CD4-positive, alpha-beta T cell treated with Interleukin-17A for 4 hours (primary cell): ENCODE data around the gene RPS6KA5.

Experiments used
- DNase-seq: peaks from one replicate; pipeline ENCODE4 v3.0.0-alpha.2; 2020; ENCODE audit warnings: mixed read lengths

Gene RPS6KA5

DNA sequence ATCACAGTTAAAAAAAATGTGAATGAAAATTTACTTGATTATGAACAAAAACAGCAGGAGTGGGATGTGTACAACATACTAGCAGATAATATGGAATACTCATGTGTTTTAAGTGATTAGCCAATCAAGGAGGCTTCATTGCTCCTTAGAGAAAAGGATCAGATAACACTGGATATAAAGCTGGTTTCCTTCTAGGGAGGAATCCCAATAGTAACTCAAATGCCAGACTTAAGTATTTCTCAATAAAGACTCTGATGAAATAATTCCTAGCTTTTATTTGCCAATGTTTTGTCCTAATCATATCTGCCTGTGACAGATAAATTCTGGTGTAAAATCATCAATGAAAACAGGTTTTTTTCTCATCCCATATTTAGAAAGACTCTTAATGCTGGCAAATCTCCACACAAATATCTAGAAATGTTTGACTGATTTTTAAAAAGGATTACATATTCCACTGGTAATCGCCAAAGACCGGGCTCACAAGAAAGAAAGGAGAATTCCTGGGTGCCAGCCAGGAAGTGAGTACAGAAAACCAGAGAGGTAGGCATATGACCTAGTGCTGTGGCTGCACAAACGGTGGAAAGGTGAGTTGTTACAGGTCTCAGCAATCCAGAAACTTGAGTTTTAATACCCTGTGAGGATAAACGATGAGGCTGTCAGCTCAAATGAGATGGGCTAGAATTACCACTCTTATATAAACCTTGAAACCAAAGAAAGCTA is 135.7 kb downstream of the RPS6KA5 start:
- no peak for DNase-seq

DNA sequence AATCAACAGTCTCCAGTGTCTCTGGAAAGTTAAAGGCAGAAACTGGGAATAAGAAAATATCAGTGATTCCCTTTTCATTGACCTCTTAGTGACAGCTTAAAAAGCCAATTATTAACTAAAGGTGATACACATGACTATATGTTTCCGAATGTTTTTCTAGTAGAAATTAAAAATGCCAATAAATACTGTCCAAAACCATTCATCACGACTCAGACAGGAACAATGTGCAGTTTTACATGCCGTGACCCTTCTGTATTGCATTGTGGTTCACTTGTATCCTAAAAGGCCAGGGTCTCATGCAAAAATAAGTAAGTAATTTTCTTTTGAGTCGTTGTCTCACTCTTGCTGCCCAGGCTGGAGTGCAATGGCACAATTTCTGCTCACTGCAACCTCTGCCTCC is 138.3 kb downstream of the RPS6KA5 start:
- DNase-seq: no peak

DNA sequence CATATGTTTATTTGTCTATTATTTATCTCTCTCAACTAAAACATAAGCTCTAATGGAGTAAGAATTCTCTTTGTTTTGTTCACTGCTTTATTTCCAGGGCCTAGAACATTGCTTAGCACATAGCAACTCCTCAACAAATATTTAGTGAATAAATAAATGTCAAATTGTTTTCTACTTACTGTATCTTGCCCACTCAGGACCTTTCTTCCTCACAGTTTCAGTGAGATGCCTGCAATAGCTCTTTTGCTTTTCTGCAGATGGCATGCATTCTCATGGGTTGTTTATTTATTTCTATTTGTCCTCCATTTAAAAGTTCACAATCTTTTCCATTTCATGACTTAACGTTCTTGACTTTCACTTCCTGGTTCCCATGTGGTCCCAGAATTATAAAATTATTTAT is 149.3 kb downstream of the RPS6KA5 start:
- no peak for DNase-seq

DNA sequence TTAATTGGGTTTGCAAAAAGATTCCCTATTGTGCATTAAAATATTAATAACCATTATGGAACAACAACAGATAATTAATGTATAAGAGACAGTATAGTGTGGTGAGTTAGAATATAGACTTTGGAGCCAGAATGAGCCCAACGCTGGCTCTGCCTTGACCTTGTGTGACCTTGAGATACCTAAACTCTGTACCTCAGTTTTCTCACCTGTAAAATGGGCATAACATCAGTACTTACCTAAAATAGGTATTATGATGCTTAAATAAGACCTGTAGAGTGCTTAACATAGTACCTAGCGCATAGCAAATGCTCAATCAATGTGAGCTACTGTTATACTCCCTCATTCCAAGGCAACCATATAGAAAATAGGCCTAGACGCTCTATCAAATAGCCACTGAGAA is 153.3 kb downstream of the RPS6KA5 start:
- DNase-seq: no peak

DNA sequence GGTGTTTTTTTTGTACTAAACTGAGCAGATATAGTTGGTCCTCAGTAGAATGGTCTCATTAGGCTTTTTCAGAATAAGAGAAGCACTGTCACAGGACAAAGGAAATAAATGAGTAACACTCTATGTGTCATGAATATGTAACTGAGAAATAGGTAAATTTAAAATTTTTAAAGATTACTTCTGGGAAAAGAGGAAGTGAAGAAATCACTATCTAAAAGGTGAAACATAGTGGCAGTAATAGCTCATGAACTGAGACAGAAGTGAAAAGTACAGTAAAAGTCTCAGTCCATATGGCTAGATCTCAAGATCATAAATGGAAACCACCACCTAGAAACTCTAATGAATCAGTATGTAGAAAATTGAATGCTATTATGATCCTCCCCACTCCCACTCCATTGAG is 154.9 kb downstream of the RPS6KA5 start:
- no peak for DNase-seq

DNA sequence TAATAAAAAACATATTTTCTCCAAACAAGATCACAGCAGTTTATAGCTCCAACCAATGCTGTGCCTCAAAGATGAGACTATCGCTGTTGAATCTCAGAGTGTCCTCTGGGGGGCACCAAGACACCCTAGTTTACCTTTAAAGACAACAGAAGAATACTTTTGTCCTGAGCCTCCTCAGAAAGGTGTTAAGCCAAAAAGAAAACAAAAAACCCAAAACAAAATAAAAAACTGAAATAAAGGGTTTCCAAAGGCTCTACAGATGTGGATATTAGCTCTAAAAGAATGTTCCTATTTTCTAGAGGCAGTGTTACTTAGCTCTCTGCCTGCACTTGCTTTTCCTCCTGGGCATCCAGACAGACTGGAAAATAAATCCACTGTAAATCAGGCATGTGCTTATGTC is 157.3 kb downstream of the RPS6KA5 start:
- peak; percentile 73 for DNase-seq

DNA sequence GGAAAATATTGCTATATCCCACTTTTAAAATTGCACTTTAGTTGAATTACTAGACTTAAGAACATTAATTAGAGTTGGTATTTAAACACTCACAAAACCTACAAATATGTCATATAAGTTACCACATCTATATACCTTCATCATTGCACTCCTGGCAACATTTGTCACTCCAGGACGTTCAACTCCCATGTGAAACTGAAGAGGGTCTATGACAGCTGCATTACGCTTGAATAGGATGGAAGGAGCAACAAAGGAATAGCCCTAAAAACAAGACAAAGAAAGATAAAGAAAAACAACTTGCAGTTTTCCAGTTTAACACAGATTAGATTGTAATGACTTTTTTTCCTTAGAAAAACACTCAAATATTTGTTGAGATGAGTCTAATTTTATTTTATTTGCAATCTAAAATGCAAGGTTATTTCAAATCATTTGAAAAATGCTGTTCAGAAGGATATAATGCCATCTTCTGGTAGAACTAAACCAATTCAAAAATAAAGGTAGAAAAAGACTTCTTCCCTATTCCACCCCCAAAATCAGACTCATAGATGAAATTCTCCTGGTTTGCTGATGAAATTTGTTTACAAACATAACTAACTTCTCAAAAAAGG is 159.9 kb downstream of the RPS6KA5 start:
- no peak for DNase-seq

DNA sequence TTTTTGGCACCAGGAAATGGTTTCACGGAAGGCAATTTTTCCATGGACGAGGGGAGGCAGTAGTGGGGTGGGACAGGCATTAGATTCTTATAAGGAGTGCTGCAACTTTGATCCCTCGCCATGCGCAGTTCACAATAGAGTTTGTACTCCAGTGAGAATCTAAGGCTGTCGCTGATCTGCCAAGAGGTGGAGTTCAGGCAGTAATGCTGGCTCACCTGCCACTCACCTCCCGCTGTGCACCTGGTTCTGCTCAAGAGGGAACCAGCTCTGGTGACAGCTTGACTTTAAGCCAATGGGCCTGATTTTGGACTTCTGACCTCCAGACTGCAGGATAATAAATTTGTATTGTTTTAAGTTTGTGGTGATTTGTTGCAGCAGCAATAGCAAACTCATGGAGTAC is 163.4 kb downstream of the RPS6KA5 start:
- no peak for DNase-seq

DNA sequence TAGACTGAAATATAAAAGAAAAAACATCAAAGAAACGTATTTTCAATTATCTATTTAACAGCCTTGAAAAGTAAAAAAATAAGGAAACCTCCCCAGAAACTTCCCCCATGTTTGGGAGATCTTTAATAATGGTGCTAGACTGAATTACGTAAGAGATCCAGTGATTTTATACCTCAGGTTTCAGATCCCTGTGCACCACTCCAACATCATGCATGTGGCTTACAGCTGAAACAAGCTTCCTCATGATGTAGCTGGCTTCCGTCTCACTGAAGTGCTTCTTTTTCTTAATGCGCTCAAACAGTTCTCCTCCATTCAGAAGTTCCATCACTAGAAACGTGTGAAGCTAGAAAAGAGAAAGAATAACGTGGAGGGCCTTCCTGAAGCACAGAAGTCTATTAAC is 166.2 kb downstream of the RPS6KA5 start:
- no peak for DNase-seq

DNA sequence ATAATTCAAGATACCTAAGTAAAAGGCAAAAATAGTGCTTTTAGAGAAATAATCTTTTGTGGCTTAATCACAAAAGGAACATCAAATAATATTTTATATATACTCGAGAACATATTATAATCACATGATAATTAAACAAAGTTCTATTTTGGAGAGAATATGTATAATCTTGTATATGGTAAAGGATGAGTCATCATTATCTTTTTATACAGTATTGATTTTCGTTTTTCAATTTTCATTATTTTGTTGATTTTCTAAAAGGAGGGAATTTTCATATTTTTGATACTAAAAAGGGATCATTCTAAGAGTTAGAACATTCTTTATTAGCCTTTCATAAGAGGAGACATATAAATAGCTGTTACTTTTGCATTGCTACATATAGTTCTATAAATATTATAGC is 166.9 kb downstream of the RPS6KA5 start:
- DNase-seq: no peak

DNA sequence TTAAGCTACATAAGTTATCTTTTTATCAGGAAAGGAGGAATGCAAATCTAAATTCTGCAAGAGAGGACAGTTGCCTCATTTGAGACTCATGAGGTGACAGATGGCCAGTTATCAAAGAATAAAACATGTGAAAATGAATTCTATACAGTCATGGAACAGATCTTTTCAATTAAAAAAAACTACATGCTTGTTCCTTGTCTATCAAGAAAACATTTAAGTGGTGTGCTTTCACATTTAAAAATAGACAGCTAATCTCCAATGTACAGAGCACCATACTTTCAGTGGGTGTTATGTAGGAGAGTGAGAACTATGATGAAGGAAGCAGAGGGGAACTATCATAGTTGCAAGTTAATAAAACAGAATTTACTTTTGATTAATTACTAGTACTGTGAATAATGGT is 167.5 kb downstream of the RPS6KA5 start:
- no peak for DNase-seq

DNA sequence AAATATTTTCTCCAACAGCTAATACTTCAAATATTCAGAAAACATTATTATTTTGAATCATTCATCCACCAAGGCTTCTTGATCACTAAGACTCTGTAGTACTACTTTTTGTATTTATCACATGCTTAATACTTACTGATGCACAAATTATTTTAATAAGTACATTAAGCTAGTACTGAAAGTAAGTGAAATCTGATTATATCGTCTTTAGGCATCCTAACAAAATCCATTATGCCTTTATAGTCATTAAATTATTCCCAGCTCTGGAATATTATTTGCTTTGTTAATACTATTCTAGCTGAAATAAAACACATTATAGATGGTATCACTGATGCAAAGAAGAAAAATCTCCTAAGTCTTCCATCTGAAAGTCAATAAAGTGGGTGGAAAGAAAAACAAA is 169.1 kb downstream of the RPS6KA5 start:
- no peak for DNase-seq

DNA sequence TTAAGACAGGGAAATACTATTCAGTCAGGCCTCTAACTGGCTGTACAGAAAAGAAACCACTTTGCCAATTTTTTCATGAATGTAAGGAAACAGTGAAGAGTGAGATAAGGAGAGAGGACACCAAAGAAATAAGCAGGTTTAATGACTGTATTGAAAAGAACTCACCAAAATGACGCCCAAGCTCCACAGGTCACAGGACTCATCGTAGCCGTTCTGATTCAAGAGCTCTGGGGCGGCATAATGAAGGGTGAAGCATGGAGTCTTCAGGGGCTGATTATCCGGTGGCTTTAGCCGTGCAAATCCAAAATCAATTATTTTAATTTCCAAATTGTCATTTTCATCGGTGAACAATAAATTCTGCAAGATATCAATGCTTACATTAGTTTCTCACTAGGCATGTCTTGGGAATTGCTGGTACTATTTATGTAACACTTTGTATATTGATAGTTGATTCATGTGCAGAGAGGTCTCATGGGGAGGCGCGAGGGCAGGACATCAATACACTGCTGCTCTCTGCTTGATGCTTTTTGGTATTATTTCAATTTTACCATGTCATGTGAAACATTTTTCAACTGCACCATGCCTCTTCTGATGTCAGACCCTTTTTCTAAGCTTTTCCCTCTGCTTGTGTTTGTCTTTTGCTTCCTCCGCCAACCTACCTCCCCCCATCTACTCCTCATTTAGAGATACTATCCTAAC is 170.0 kb downstream of the RPS6KA5 start:
- no peak for DNase-seq

DNA sequence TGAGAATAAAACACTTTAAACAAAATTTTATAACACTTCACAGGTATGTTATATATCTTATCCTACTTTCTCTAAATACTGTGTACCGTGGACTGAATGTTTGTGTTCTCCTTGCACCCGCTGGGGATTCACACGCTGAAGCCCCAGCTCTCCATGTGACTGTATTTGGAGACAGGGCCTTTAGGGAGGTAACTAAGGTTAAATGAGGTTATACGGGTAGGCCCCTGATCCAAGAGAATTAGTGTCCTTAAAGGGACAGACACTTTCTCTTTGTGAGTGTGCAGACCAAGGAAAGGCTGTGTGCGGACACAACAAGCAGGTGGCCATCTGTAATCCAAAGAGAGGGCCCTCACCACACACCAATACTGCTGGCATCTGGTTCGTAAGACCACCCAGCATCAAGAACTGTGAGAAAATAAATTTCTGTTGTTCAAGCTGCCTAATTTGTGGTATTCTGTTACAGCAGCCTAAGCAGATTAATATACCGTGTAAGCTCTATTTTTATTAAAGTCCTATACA is 174.1 kb downstream of the RPS6KA5 start:
- no peak for DNase-seq

DNA sequence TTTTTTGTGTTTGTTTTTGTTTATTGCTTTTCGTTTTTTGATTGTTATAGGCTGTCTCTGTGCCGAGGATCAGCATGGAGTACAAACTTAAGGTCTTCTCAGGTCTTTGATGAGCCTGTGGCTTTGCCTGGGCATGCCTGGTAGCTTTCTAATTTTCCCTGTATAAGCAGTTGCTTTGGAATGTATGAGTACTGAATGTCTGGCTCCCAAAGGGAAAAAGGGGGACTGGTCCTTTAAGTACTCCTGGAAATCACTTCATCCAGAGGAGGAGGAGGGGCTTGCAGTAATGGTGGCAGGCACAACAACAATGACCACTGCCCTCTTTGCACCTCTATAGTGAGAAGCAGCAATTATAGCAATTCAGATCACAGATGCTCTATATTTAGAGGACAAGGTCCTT is 176.7 kb downstream of the RPS6KA5 start:
- DNase-seq: no peak

DNA sequence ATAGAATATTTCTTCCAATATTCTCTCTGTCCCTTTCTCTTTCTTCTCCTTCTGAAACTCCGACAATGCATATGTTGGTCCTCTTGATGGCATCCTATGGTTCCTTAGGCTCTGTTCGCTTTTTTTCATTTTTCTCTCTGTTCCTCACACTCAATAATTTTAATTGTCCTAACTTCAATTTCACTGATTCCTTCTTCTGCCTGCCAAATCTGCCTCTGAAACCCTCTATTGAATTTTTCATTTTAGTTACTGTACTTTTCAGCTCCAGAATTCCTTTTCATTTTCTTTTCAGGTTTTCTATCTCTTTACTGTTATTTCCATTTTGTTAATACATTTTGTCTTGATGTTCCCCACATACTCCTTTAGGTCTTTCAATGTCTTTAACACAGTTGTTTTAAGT is 177.2 kb downstream of the RPS6KA5 start:
- DNase-seq: no peak

DNA sequence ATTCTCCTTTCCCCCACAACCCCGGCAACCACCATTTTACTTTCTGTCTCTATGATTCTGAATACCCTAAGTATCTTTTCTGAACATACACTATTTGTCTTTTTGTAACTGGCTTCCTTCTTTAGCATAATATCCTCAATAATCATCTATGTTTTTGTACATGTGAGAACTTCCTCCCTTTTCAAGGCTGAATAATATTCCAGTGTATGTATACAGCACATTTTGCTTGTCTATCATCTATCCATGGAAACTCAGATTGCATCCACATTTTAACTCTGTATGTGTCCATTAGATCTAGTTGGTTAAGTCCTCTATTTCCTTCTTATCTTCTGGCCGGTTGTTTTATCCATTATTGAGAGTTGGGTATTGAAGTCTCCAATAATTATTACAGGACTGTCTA is 180.2 kb downstream of the RPS6KA5 start:
- DNase-seq: no peak

DNA sequence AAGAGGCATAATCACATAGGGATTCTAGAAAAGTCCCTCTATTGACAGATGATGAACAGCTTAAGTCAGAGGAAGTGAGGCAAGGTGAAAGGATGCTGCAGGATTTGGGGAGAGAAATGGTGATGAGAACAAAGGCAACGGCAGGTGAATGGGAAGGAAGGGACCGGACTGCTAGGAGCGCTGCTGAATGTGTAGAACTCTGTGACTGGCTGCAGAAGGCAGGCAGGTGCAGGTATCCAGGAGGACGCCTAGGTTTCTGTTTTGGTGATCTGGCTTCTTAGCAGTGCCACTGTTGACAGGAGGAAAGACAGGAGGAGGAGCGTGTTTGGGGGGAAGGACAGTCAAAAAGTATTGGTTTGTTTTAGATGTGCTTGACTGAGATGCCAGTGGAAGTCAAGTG is 185.8 kb downstream of the RPS6KA5 start:
- no peak for DNase-seq

DNA sequence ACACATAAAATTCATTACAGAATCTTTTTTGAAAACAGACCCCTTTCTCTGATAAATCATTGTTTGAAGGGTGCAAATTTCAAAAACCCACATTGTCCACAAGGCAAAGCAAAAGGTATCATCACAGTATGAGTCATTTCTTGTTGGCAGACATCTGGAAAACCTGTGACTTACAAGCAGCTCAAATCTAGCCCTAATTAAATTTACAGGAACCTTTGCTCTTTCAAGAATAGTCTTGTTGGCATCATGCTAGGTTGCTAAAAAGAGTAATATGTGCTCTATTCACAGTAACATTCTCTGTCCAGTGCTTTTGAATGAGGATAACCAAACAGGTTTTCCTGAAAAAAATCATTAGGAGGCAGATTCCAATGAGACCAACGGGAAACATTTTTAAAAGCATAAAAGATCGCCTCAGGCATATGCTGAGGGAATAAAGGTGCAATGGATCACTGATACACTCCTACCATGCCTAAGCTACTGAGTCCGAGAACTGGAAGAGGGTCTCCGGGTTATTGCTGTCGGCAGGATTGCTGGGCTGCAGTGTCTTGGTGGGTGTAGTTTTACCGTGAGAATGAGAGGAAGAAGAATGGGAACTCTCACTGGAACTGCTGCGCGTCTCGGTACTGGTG is 188.7 kb downstream of the RPS6KA5 start:
- no peak for DNase-seq

DNA sequence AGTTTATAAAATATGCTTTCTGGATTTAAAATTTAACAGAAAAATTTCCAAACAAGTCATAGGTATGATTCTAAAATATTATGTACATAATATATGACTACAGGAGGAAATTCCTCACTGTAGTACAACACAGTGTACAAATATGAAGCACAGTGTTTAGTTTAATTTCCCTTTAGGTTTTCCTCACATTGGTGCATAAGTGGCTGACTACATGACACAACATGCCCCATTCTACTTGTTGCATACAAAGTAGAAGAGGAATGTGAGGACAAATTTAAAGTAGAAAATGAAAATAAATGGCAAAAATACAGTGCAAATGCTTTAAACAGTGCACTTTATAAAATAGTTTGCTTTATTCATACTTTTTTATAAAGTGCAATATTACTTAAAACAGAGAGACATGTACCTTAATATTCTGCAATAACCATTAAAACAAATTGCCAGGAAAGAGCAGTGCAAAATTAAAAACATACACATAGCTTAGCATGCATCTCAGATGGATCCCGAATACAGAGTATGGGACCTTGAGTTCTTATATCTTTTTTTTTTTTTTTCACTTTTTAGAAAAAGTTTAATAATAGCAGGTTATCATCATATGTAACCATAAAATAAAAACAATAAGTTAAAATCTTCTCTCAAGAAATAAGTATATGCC is 189.4 kb downstream of the RPS6KA5 start:
- no peak for DNase-seq

DNA sequence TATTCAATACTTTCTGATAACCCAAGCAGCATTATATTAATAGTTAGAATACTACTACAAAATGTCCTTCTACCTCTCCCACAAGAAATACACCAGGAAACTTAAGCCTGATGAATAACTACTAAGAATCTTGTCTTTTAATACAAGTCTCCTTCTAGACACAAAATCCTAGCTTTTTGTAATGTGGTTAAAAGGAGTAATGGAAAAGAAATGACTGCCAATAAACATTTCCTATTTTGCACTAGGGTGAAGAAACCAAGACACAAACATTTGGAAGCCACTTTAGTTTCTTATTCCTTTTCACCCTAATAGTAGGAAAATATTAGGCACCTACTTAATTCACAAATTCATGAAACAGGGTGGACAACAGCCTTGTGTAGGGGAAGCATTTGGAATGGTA is 192.9 kb downstream of the RPS6KA5 start:
- no peak for DNase-seq

DNA sequence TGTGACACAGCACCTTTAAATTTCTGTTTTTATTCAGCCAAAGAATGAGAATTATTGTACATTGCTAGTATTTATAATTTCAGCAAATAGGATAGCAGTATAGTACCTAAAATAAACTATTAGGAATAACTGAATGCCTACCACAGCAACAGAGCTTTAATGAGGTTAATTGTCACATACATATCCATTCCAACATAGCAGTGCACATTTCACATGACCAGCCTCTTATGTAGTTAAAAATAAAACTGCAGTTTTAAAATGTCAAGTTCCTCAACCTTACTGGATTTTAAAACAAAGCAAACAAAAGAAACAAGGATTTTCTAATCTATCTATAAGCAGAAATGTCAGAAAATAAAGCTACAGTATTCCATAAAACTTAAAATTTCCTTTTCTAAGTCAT is 193.6 kb downstream of the RPS6KA5 start:
- DNase-seq: no peak

DNA sequence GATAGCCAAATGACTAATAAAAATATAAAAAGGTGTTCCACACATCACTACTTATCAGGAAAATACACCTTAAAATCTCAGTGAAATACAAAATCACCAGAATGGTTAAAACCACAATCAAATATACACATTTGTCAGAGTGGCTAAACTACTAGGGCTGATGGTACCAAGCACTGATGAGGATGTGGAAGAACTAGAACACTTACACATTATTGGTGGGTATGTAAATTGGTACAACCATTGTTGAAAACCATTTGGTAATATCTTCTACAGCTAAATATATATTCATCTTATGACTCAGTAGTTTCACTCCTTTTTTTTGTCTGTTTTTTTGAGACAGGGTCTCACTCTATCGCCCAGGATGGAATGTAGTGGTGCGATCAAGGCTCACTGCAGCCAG is 195.7 kb downstream of the RPS6KA5 start:
- no peak for DNase-seq
